Lower lobe of right lung (tissue), 2 donors: ENCODE data around the gene PLA2G4C. TPM values are rescaled to one million over a fixed set of nuclear protein-coding genes. Genes with fewer than 3 reads are reported as not detected.

Experiments
- ATAC-seq, 2 donors: fragments of 200-7000 bp; cut with Tn5 transposase; one replicate each; pipeline ENCODE4 v1.9.1; 2020 to 2022; ENCODE audit warnings: mild to moderate bottlenecking in 2 of 2, moderate library complexity in 2 of 2
- DNase-seq: peaks from one replicate; pipeline ENCODE4 v3.0.0-alpha.2; 2020
- H3K27ac ChIP-seq: fragments of 200-600 bp; one replicate; pipeline ENCODE4 v1.8.0; 2022
- H3K27me3 ChIP-seq: fragments of 200-600 bp; one replicate; pipeline ENCODE4 v1.8.0; 2022; ENCODE audit warnings: low read depth
- H3K36me3 ChIP-seq: fragments of 200-600 bp; one replicate; pipeline ENCODE4 v1.8.0; 2022; ENCODE audit warnings: mild to moderate bottlenecking
- H3K4me1 ChIP-seq: fragments of 200-600 bp; one replicate; pipeline ENCODE4 v1.8.0; 2022
- H3K4me3 ChIP-seq: fragments of 200-600 bp; one replicate; pipeline ENCODE4 v1.8.0; 2022; ENCODE audit warnings: mild to moderate bottlenecking
- H3K9me3 ChIP-seq: fragments of 200-600 bp; one replicate; pipeline ENCODE4 v1.8.0; 2022
- intact Hi-C: fragments of 100-400 bp; cut with DNase I; formaldehyde crosslinking; loops from one replicate; pipeline ENCODE4 v1.11.0; 2022
- total RNA-seq: library from RNA; stranded (reverse); fragmentation: NEBNext Ultra II Directional; extraction: Animal tissue kit (Norgen Biotek cat#: 25700); gene quantifications from one replicate; pipeline ENCODE4 v1.2.1, GENCODE V29; 2021
- TF ChIP-seq, protein P1 (sequence below): fragments of 200-600 bp; IDR thresholded peaks from one replicate; pipeline ENCODE4 v1.8.0; 2022; ENCODE audit warnings: antibody characterized with exemption, mild to moderate bottlenecking
- donor health status: DM: no; HTN: yes; CAD: no; lungs with severe emphysema.

PLA2G4C gene
- total RNA-seq, 1 donor from 2014 or later: 11.2 TPM

- Histone ChIP-seq H3K27me3 (no peaks in the 10 kb centered on the region), H3K4me3 (no peak overlapping the region), H3K27ac (no peak overlapping the region), H3K4me1 (peaks cover 24% of the 10 kb centered on the region), H3K36me3 (no peaks in the 10 kb centered on the region), H3K9me3 (no peaks in the 10 kb centered on the region)
- intact Hi-C loops: no loop called here
- DNase-seq (no peak), ATAC-seq (no peak)
- TF ChIP-seq, protein P1, sequence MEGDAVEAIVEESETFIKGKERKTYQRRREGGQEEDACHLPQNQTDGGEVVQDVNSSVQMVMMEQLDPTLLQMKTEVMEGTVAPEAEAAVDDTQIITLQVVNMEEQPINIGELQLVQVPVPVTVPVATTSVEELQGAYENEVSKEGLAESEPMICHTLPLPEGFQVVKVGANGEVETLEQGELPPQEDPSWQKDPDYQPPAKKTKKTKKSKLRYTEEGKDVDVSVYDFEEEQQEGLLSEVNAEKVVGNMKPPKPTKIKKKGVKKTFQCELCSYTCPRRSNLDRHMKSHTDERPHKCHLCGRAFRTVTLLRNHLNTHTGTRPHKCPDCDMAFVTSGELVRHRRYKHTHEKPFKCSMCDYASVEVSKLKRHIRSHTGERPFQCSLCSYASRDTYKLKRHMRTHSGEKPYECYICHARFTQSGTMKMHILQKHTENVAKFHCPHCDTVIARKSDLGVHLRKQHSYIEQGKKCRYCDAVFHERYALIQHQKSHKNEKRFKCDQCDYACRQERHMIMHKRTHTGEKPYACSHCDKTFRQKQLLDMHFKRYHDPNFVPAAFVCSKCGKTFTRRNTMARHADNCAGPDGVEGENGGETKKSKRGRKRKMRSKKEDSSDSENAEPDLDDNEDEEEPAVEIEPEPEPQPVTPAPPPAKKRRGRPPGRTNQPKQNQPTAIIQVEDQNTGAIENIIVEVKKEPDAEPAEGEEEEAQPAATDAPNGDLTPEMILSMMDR: no peak
Measured at GRCh38 chr19:48113190-48113917, 2.7 kb upstream of the PLA2G4C start.

GRCh38 chr19:48111280-48111679 is 663 bp upstream of the PLA2G4C start:
- DNase-seq (no peak), ATAC-seq (no peak)
- H3K27me3 ChIP-seq: no peaks in the 10 kb centered on the region
- intact Hi-C loops: no loop called here
- no peaks in the 10 kb centered on the region for H3K36me3 ChIP-seq
- H3K27ac ChIP-seq: peak overlapping the region; percentile 92
- TF ChIP-seq, protein P1: no peak
- H3K4me3 ChIP-seq: no peak overlapping the region
- H3K9me3 ChIP-seq: no peaks in the 10 kb centered on the region
- peaks cover 30% of the 10 kb centered on the region for H3K4me1 ChIP-seq

DNA sequence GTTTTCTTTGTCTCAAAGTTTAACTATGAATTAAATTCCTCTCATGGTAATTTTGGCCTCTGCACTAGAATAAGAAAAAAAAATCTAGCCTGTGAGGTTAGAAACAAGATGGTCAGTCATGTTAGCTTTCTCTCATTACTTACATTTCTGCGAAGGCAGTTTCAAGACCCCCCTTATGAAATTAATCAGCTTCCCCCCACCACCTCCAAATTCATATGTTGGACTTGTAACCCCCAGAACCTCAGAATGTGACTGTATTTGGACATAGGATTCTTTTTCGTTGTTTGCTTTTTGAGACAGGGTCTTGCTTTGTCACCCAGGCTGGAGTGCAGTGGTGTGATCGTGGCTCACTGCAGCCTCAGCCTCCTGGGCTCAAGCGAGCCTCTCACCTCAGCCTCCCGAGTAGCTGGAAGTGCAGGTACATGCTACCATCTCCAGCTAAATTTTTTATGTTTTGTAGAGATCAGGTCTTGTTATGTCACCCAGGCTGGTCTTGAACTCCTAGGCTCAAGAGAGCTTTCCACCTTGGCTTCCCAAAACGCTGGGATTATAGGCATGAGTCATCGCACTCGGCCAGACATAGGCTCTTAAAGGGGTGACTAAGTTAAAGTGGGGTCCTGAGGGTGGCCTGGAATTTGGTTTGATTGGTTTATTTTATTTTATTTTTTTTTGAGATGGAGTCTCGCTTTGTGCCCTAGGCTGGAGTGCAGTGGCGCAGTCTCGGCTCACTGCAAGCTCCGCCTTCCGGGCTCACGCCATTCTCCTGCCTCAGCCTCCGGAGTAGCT is 1.4 kb downstream of the PLA2G4C start:
- no peaks in the 10 kb centered on the region for H3K27me3 ChIP-seq
- intact Hi-C loops: no loop called here
- H3K36me3 ChIP-seq: peaks cover 7% of the 10 kb centered on the region
- peaks cover 30% of the 10 kb centered on the region for H3K4me1 ChIP-seq
- DNase-seq (no peak), ATAC-seq (no peak)
- no peak overlapping the region for H3K27ac ChIP-seq
- TF ChIP-seq, protein P1: no peak
- no peaks in the 10 kb centered on the region for H3K9me3 ChIP-seq
- no peak overlapping the region for H3K4me3 ChIP-seq

DNA sequence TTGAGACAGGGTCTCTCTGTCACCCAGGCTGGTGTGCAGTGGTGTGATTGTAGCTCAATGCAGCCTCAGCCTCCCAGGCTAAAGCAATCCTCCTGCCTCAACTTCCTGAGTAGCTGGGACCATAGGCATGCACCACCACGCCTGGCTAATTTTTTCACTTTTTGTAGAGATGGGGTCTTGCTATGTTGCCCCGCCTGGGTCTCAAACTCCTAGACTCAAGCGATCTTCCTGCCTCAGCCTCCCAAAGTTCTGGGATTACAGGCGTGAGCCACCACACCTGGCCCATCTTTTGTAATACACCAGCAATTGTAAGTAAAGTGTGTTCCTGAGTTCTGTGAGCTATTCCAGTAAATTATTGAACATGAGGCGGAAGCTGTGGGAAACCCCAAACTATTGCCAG is 6.7 kb downstream of the PLA2G4C start:
- ATAC-seq: no peak
- Histone ChIP-seq H3K4me3 (no peak overlapping the region), H3K27me3 (no peaks in the 10 kb centered on the region), H3K4me1 (peaks cover 7% of the 10 kb centered on the region), H3K27ac (no peak overlapping the region), H3K36me3 (peaks cover 9% of the 10 kb centered on the region), H3K9me3 (no peaks in the 10 kb centered on the region)
- TF ChIP-seq, protein P1: no peak
- DNase-seq: no peak
- intact Hi-C loops: no loop called here

- ATAC-seq (peak in 1 of 2 donors; percentile 37), DNase-seq (no peak)
- Histone ChIP-seq H3K27me3 (no peaks in the 10 kb centered on the region), H3K4me3 (no peak overlapping the region), H3K27ac (no peak overlapping the region), H3K4me1 (peaks cover 7% of the 10 kb centered on the region), H3K9me3 (no peaks in the 10 kb centered on the region), H3K36me3 (peaks cover 12% of the 10 kb centered on the region)
- intact Hi-C loops: no loop called here
- TF ChIP-seq, protein P1: peak; percentile 69
Measured at GRCh38 chr19:48102870-48103751, 7.5 kb downstream of the PLA2G4C start.
